HCT116 (cell line): ENCODE results near the gene SLC25A51. TPM values are rescaled to one million over a fixed set of nuclear protein-coding genes. Genes with fewer than 3 reads are reported as not detected.

Experiments
- ATAC-seq: fragments of 200-7000 bp; cut with Tn5 transposase; 2 replicates; pipeline ENCODE4 v1.9.1; 2020; ENCODE audit warnings: mild to moderate bottlenecking, moderate library complexity
- BruUV-seq: library from RNA; stranded (reverse); fragments of 400-500 nt; replicated peaks from 2 replicates; lab custom pipeline; 2021; lab: Mats Ljungman, UMichigan
- CTCF ChIA-PET: fragments of 300-600 bp; sonication (Branson Sonifier 250); formaldehyde crosslinking; loops from one replicate; lab custom pipeline; 2021; ENCODE audit warnings: antibody characterized with exemption; lab: Charles Lee
- POLR2A ChIA-PET: fragments of 300-600, 350-600 bp; sonication (Branson Sonifier 250); formaldehyde crosslinking; loops from one replicate; lab custom pipeline; 2021; ENCODE audit warnings: antibody characterized with exemption; lab: Charles Lee
- RAD21 ChIA-PET, 2 experiments: fragments of 300-600 bp; sonication (Branson Sonifier 250); formaldehyde crosslinking; loops; one replicate each; lab custom pipeline; 2023; ENCODE audit warnings: low total read pairs in 2 of 2; ENCODE audit not compliant: uncharacterized antibody in 2 of 2, unreplicated experiment in 2 of 2, low non-redundant PET in 1 of 2; lab: Charles Lee
- DNase-seq: peaks from one replicate; pipeline ENCODE4 v3.0.0-alpha.2; 2010; ENCODE audit warnings: low read depth, low spot score
- H2AFZ ChIP-seq: fragments of 200-600 bp; shearing (Covaris generic), sonication (generic); 2 replicates; pipeline ENCODE4 v1.6.1; 2017; ENCODE audit warnings: low read depth, mixed run types, mixed read lengths, antibody characterized with exemption, low read length; ENCODE audit not compliant: poor library complexity, severe bottlenecking
- H3K27ac ChIP-seq: 2 replicates; pipeline ENCODE4 v1.5.1; 2012; ENCODE audit warnings: low read depth, low read length
- H3K27me3 ChIP-seq: fragments of 200-600 bp; sonication (generic); 2 replicates; pipeline ENCODE4 v1.6.1; 2016; ENCODE audit warnings: mixed run types, low read length, mixed read lengths; ENCODE audit not compliant: insufficient read depth
- H3K36me3 ChIP-seq, 2 experiments: fragments of 200-500 bp in 1 of 2; fragments of 200-600 bp in 1 of 2; sonication (Bioruptor generic) in 1 of 2; sonication (generic) in 1 of 2; 2 replicates each; pipeline versions ENCODE4 v1.5.1 to v1.6.1; 2014 to 2016; ENCODE audit warnings: low read length in 2 of 2, inconsistent platforms in 1 of 2, mixed read lengths in 1 of 2, mixed run types in 1 of 2; ENCODE audit not compliant: insufficient read depth in 2 of 2, control insufficient read depth in 1 of 2
- H3K4me1 ChIP-seq, 2 experiments: fragments of 200-600 bp in 1 of 2; sonication (generic) in 1 of 2; 2 replicates each; pipeline versions ENCODE4 v1.5.1 to v1.6.1; 2012 to 2017; ENCODE audit warnings: low read length in 2 of 2, inconsistent platforms in 1 of 2, mild to moderate bottlenecking in 1 of 2, mixed read lengths in 1 of 2, mixed run types in 1 of 2, moderate library complexity in 1 of 2; ENCODE audit not compliant: insufficient read depth in 2 of 2, control insufficient read depth in 1 of 2
- H3K4me2 ChIP-seq: fragments of 200-600 bp; sonication (generic); 2 replicates; pipeline ENCODE4 v1.6.1; 2017; ENCODE audit warnings: mixed run types, low read length, mixed read lengths
- H3K4me3 ChIP-seq, 2 experiments: fragments of 200-600 bp in 1 of 2; sonication (generic) in 1 of 2; replicated peaks in 1 of 2; 2 replicates each; pipeline ENCODE4 v1.5.1; 2011 to 2016; ENCODE audit warnings: low read length in 2 of 2, control low read depth in 1 of 2, low read depth in 1 of 2, mild to moderate bottlenecking in 1 of 2, mixed read lengths in 1 of 2, mixed run types in 1 of 2
- H3K79me2 ChIP-seq: fragments of 200-600 bp; sonication (generic); 2 replicates; pipeline ENCODE4 v1.6.1; 2017; ENCODE audit warnings: mild to moderate bottlenecking, mixed run types, low read length, moderate library complexity, mixed read lengths; ENCODE audit not compliant: insufficient read depth
- H3K9ac ChIP-seq: fragments of 200-600 bp; sonication (generic); 2 replicates; pipeline ENCODE4 v1.6.1; 2016; ENCODE audit warnings: low read length, mixed read lengths
- H3K9me2 ChIP-seq: fragments of 200-600 bp; sonication (generic), shearing (Covaris generic); 2 replicates; pipeline ENCODE4 v1.6.1; 2017; ENCODE audit warnings: mixed run types, mild to moderate bottlenecking, moderate library complexity; ENCODE audit not compliant: insufficient read depth
- H3K9me3 ChIP-seq, 2 experiments: fragments of 200-500 bp in 1 of 2; fragments of 200-600 bp in 1 of 2; sonication (Bioruptor generic) in 1 of 2; sonication (generic) in 1 of 2; 2 replicates each; pipeline ENCODE4 v1.6.1; 2014 to 2017; ENCODE audit warnings: low read length in 2 of 2, mixed read lengths in 2 of 2, inconsistent platforms in 1 of 2, low read depth in 1 of 2, mild to moderate bottlenecking in 1 of 2, mixed run types in 1 of 2, moderate library complexity in 1 of 2; ENCODE audit not compliant: control insufficient read depth in 1 of 2, insufficient read depth in 1 of 2
- H4K20me1 ChIP-seq: fragments of 200-600 bp; sonication (generic), shearing (Covaris generic); 2 replicates; pipeline ENCODE4 v1.6.1; 2017; ENCODE audit warnings: mixed run types, mild to moderate bottlenecking, moderate library complexity; ENCODE audit not compliant: insufficient read depth
- CEBPB ChIP-seq: IDR thresholded peaks from 2 replicates; pipeline ENCODE4 v1.6.1; 2012; ENCODE audit warnings: low read depth
- CTCF ChIP-seq, 3 experiments: fragments of 200-600 bp in 1 of 3; sonication (generic) in 1 of 3; IDR thresholded peaks in 2 of 3; conservative IDR thresholded peaks in 1 of 3; 2 replicates each; pipeline ENCODE4 v1.5.1; 2012 to 2017; ENCODE audit warnings: low read depth in 2 of 3, low read length in 2 of 3, antibody characterized with exemption in 1 of 3, borderline replicate concordance in 1 of 3, control low read depth in 1 of 3, mild to moderate bottlenecking in 1 of 3, mixed read lengths in 1 of 3, mixed run types in 1 of 3, moderate library complexity in 1 of 3; ENCODE audit not compliant: insufficient read depth in 1 of 3
- POLR2A ChIP-seq: IDR thresholded peaks from 2 replicates; pipeline ENCODE4 v1.7.0; 2011; ENCODE audit warnings: borderline replicate concordance; ENCODE audit not compliant: insufficient read depth, insufficient read length; ENCODE audit errors: extremely low read depth
- RAD21 ChIP-seq: IDR thresholded peaks from 2 replicates; pipeline ENCODE4 v1.6.1; 2012; ENCODE audit warnings: low read depth, mild to moderate bottlenecking
- REST ChIP-seq: IDR thresholded peaks from 2 replicates; pipeline ENCODE4 v1.6.1; 2012; ENCODE audit warnings: low read depth
- intact Hi-C: fragments of 100-400 bp; cut with micrococcal nuclease; formaldehyde crosslinking; loops from 2 replicates; pipeline ENCODE4 v1.10.0; 2022
- total RNA-seq: library from RNA; stranded (reverse); gene quantifications from one replicate; pipeline ENCODE4 v1.2.1, GENCODE V29; 2021; ENCODE audit not compliant: unreplicated experiment

SLC25A51 gene
- total RNA-seq, 1 experiment from 2014 or later = 27.3 TPM

GRCh38 chr9:37913480-37914153, 9.7 kb upstream of the SLC25A51 start (continued):
- no peak for TF ChIP-seq POLR2A
- TF ChIP-seq RAD21 = peak; percentile 100
- TF ChIP-seq REST = no peak

GRCh38 chr9:37911271-37911681, 7.3 kb upstream of the SLC25A51 start:
- H3K27ac ChIP-seq = no peak overlapping the region
- ATAC-seq = no peak
- intact Hi-C loops = loop anchor here (5.0 kb wide), 1 partner anchor 41 kb away; no protein-coding TSS in a partner anchor
- no TSS peak for BruUV-seq
- no peak overlapping the region for H2AFZ ChIP-seq
- DNase-seq = no peak
- H3K4me3 ChIP-seq = no peak overlapping the region
- no peak overlapping the region for H3K9ac ChIP-seq
- ChIA-PET POLR2A (no interaction called here), RAD21 (no interaction called here), CTCF (interaction anchor here (4.9 kb wide), 1 partner anchor 352 kb away, joined by 54 read pairs; no protein-coding TSS in a partner anchor)
- H3K4me1 ChIP-seq = peaks cover 0 to 5% of the 10 kb centered on the region in 2 experiments; a peak in 1 of 4 replicates
- TF ChIP-seq CEBPB (no peak), CTCF (IDR thresholded peaks at IDR 0.05 in 2 of 3, conservative IDR thresholded peaks at IDR 0.05 in 1 of 3; ENCODE audit: borderline replicate concordance in 1 of 3, insufficient read depth in 1 of 3, low read depth in 2 of 3, low read length in 2 of 3) (no peak)
- H3K4me2 ChIP-seq = no peak overlapping the region
- H3K27me3 ChIP-seq = no peaks in the 10 kb centered on the region
- no peaks in the 10 kb centered on the region for H3K79me2 ChIP-seq
- no peaks in the 10 kb centered on the region for H3K36me3 ChIP-seq
- H3K9me3 ChIP-seq = no peaks in the 10 kb centered on the region
- H3K9me2 ChIP-seq = no peaks in the 10 kb centered on the region
- no peaks in the 10 kb centered on the region for H4K20me1 ChIP-seq
